ENCODE results near the gene DNAJC17.

DNA sequence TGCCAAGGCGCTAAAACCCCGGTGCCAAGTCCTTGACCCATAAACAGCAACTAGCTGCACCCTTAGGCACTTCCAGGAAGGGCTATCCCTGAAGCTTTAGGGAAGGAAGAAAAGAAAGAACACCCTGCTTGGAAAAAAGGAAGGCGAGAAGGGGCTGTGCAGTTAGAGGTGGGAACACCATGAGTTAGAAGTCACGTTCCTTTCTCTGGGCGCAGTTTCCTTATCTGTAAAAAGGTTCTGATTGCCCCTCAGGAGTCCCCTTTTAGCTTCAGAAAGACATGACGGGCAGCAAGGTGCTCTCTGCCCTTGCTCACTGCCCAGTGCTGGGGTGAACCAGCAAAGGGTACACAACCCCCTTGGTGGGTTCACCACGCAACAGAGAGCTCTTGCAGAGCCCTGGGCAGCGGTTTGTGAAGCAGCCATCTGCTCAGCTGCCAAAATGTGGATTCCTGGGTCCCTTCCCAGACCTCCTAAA lies 42.6 kb downstream of the DNAJC17 start:
- TF ChIP-seq, protein P1, sequence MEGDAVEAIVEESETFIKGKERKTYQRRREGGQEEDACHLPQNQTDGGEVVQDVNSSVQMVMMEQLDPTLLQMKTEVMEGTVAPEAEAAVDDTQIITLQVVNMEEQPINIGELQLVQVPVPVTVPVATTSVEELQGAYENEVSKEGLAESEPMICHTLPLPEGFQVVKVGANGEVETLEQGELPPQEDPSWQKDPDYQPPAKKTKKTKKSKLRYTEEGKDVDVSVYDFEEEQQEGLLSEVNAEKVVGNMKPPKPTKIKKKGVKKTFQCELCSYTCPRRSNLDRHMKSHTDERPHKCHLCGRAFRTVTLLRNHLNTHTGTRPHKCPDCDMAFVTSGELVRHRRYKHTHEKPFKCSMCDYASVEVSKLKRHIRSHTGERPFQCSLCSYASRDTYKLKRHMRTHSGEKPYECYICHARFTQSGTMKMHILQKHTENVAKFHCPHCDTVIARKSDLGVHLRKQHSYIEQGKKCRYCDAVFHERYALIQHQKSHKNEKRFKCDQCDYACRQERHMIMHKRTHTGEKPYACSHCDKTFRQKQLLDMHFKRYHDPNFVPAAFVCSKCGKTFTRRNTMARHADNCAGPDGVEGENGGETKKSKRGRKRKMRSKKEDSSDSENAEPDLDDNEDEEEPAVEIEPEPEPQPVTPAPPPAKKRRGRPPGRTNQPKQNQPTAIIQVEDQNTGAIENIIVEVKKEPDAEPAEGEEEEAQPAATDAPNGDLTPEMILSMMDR (IDR thresholded peaks at IDR 0.05), result no peak
- TF ChIP-seq POLR2AphosphoS5 (IDR thresholded peaks at IDR 0.05), result no peak
- TF ChIP-seq POLR2A (IDR thresholded peaks at IDR 0.05), result no peak
